ENCODE data around the gene SGMS1.
A peak's percentile ranks its signal among the peaks of the same experiment; 100 is the strongest.
"Not testable (repeated sequence)": the region's sequence is repeated elsewhere in the genome, so short reads cannot be mapped to it uniquely, and the experiment has no call there.

SGMS1 gene

DNA sequence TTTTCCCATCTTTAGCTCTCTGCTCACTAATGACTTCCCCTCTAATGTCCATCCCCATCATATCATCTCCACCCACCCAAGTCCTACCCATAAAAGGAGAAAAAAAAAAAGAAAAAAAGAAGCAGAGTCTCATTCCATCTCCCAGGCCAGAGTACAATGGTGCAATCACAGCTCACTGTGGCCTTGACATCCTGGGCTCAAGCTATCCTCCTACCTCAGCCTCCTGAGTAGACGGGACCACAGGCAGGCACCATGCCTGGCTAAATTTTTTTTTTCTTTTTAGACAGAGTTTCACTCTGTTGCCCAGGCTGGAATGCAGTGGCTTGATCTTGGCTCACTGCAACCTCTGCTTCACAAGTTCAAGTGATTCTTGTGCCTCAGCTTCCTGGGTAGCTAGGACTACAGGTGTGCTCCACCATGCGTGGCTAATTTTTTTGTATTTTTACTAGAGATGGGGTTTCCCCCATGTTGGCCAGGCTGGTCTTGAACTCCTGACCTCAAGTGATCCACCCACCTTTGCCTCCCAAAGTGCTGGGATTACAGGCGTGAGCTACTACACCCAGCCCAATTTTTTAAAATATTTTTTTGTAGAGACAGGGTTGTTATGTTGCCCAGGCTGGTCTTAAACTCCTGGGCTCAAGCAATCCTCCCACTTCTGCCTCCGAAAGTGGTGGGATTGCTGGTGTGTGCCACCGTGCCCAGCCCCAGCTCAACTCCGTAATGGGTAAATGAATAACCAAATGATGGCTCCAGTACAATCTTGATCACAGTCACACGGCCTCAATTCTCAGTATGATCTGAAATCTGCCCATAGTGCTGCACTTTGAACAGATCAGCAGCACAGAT, 24.6 kb upstream of the SGMS1 start:
- peak overlapping the region; percentile 44 for H3K4me2 ChIP-seq (ENCODE audit: low read length)
- TF ChIP-seq, protein P1, sequence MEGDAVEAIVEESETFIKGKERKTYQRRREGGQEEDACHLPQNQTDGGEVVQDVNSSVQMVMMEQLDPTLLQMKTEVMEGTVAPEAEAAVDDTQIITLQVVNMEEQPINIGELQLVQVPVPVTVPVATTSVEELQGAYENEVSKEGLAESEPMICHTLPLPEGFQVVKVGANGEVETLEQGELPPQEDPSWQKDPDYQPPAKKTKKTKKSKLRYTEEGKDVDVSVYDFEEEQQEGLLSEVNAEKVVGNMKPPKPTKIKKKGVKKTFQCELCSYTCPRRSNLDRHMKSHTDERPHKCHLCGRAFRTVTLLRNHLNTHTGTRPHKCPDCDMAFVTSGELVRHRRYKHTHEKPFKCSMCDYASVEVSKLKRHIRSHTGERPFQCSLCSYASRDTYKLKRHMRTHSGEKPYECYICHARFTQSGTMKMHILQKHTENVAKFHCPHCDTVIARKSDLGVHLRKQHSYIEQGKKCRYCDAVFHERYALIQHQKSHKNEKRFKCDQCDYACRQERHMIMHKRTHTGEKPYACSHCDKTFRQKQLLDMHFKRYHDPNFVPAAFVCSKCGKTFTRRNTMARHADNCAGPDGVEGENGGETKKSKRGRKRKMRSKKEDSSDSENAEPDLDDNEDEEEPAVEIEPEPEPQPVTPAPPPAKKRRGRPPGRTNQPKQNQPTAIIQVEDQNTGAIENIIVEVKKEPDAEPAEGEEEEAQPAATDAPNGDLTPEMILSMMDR (IDR thresholded peaks at IDR 0.05; ENCODE audit: low read depth, low read length, poor library complexity, severe bottlenecking), result no peak
- TF ChIP-seq EZH2phosphoT487 (IDR thresholded peaks at IDR 0.05; ENCODE audit: borderline replicate concordance, low read length), result no peak
- H3K27me3 ChIP-seq (ENCODE audit: control insufficient read depth, low read length), result no peaks in the 10 kb centered on the region
- peaks cover 12% of the 10 kb centered on the region for H3F3A ChIP-seq (ENCODE audit: control insufficient read depth, insufficient read depth)
- no peaks in the 10 kb centered on the region for H3K9me2 ChIP-seq (replicated peaks; ENCODE audit: control insufficient read depth, low read length)
- no peaks in the 10 kb centered on the region for H3K36me3 ChIP-seq (ENCODE audit: control insufficient read depth, low read length)
- no peaks in the 10 kb centered on the region for H4K20me1 ChIP-seq (ENCODE audit: control insufficient read depth, insufficient read depth, low read depth, low read length)
- no peaks in the 10 kb centered on the region for H3K79me2 ChIP-seq (ENCODE audit: control insufficient read depth, low read length)
- H3K4me3 ChIP-seq (ENCODE audit: low read length), result 0 out of 2 replicates have a peak overlapping the region, but pooled peaks have one; percentile 13
- H3K9me3 ChIP-seq (ENCODE audit: control insufficient read depth, insufficient read depth, low read length), result no peaks in the 10 kb centered on the region
- peaks cover 74% of the 10 kb centered on the region for H3K4me1 ChIP-seq (ENCODE audit: control insufficient read depth, low read length)
- H3K27ac ChIP-seq (ENCODE audit: low read depth, low read length), result no peak overlapping the region

DNA sequence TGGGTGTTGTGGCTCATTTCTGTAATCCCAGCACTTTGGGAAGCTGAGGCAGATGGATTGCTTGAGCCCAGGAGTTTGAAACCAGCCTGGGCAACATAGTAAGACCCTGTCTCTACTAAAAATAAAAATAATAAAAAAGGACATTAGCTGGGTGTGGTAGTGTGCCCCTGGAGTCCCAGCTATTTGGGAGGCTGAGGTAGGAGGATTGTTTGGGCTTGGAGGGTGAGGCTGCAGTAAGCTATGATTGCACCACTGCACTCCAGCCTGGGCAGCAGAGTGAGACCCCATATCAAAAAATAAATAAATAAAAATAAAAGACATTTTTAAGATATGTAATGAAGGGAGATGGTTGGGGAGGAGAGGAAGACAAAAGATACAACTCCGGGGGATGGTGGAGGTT, 23.6 kb upstream of the SGMS1 start:
- not testable (repeated sequence) for H3K27ac ChIP-seq (ENCODE audit: low read depth, low read length); H3F3A ChIP-seq (ENCODE audit: control insufficient read depth, insufficient read depth); H3K79me2 ChIP-seq (ENCODE audit: control insufficient read depth, low read length); H3K4me3 ChIP-seq (ENCODE audit: low read length); H4K20me1 ChIP-seq (ENCODE audit: control insufficient read depth, insufficient read depth, low read depth, low read length); H3K9me2 ChIP-seq (replicated peaks; ENCODE audit: control insufficient read depth, low read length); H3K36me3 ChIP-seq (ENCODE audit: control insufficient read depth, low read length); H3K4me2 ChIP-seq (ENCODE audit: low read length); H3K9me3 ChIP-seq (ENCODE audit: control insufficient read depth, insufficient read depth, low read length); H3K27me3 ChIP-seq (ENCODE audit: control insufficient read depth, low read length)
- peaks cover 71% of the 10 kb centered on the region for H3K4me1 ChIP-seq (ENCODE audit: control insufficient read depth, low read length)

DNA sequence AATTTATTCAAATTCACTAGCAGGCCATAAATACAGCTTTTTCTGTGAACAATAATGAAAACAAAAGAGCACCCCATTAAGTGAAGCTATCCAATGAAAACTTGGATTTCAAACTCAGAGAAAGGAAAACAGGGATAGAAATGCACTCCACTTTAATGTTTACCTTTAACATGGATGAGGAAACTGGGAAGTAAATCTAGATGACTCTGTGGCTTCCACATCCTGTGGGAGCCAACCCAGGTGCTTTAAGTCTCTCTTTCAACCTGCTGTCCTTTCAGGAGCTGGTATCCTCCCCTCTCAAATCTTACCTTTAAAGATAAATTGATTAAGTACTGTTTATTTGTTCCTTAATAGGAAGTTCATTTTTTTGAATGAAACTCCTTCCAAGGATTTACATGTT, 21.5 kb upstream of the SGMS1 start:
- TF ChIP-seq EZH2phosphoT487 (IDR thresholded peaks at IDR 0.05; ENCODE audit: borderline replicate concordance, low read length), result no peak
- TF ChIP-seq, protein P1 (IDR thresholded peaks at IDR 0.05; ENCODE audit: low read depth, low read length, poor library complexity, severe bottlenecking), result no peak
- Histone ChIP-seq H3K27me3 (ENCODE audit: control insufficient read depth, low read length) (no peaks in the 10 kb centered on the region), H3K4me1 (ENCODE audit: control insufficient read depth, low read length) (peaks cover 52% of the 10 kb centered on the region), H3K9me2 (replicated peaks; ENCODE audit: control insufficient read depth, low read length) (no peaks in the 10 kb centered on the region), H3K4me2 (ENCODE audit: low read length) (no peak overlapping the region), H3K79me2 (ENCODE audit: control insufficient read depth, low read length) (no peaks in the 10 kb centered on the region), H3K9me3 (ENCODE audit: control insufficient read depth, insufficient read depth, low read length) (no peaks in the 10 kb centered on the region), H3K27ac (ENCODE audit: low read depth, low read length) (no peak overlapping the region), H3K36me3 (ENCODE audit: control insufficient read depth, low read length) (no peaks in the 10 kb centered on the region), H3F3A (ENCODE audit: control insufficient read depth, insufficient read depth) (no peaks in the 10 kb centered on the region), H3K4me3 (ENCODE audit: low read length) (no peak overlapping the region), H4K20me1 (ENCODE audit: control insufficient read depth, insufficient read depth, low read depth, low read length) (no peaks in the 10 kb centered on the region)

DNA sequence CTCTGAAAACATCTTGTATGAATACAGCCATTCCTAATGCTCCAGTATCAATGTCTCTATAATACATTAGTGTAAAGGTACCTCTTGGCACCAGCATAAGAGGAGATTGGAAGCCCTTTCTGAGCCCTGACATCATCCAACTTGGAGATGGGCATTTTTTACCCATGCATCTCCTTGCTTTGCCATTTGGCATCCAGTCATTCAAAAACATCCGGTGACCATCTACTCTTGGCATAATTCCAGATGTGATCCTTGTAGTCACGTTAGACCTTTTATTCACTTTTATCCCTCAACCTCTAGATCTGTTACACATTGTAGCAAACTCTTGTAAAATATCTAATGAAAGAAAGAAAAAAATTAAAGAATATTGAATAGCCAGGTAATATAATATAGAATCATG, 17.9 kb upstream of the SGMS1 start:
- Histone ChIP-seq H3K9me2 (replicated peaks; ENCODE audit: control insufficient read depth, low read length) (no peaks in the 10 kb centered on the region), H3K4me3 (ENCODE audit: low read length) (no peak overlapping the region), H3K27ac (ENCODE audit: low read depth, low read length) (no peak overlapping the region), H3F3A (ENCODE audit: control insufficient read depth, insufficient read depth) (no peaks in the 10 kb centered on the region), H3K4me1 (ENCODE audit: control insufficient read depth, low read length) (peaks cover 32% of the 10 kb centered on the region), H4K20me1 (ENCODE audit: control insufficient read depth, insufficient read depth, low read depth, low read length) (no peaks in the 10 kb centered on the region), H3K4me2 (ENCODE audit: low read length) (no peak overlapping the region), H3K9me3 (ENCODE audit: control insufficient read depth, insufficient read depth, low read length) (no peaks in the 10 kb centered on the region), H3K27me3 (ENCODE audit: control insufficient read depth, low read length) (no peaks in the 10 kb centered on the region), H3K79me2 (ENCODE audit: control insufficient read depth, low read length) (no peaks in the 10 kb centered on the region), H3K36me3 (ENCODE audit: control insufficient read depth, low read length) (no peaks in the 10 kb centered on the region)
- no peak for TF ChIP-seq EZH2phosphoT487 (IDR thresholded peaks at IDR 0.05; ENCODE audit: borderline replicate concordance, low read length)
- TF ChIP-seq, protein P1 (IDR thresholded peaks at IDR 0.05; ENCODE audit: low read depth, low read length, poor library complexity, severe bottlenecking), result no peak

Measured in DOHH2 (cell line).